KBM-7 (cell line): ENCODE data around the gene CTLA4.
A peak's percentile ranks its signal among the peaks of the same experiment; 100 is the strongest.

Source experiments
- DNase-seq: peaks from one replicate; pipeline ENCODE4 v3.0.0-alpha.2; 2015
- in situ Hi-C: fragments of 300-500 bp; cut with MboI; formaldehyde crosslinking; loops from 2 replicates; pipeline ENCODE4 v1.14.3; 2020; ENCODE audit warnings: low sequenced_read_pairs, low pct_unique_long_range_greater_than_20kb, mixed read lengths

CTLA4 gene

GRCh38 chr2:203882551-203882950, 15.0 kb downstream of the CTLA4 start:
- in situ Hi-C loops: no loop called here
- no peak for DNase-seq

GRCh38 chr2:203886661-203887151, 19.1 kb downstream of the CTLA4 start:
- in situ Hi-C loops: no loop called here
- no peak for DNase-seq

- no peak for DNase-seq
- in situ Hi-C loops: no loop called here
Observed at GRCh38 chr2:203887677-203888076, 20.1 kb downstream of the CTLA4 start.

GRCh38 chr2:203889542-203889941, 22.0 kb downstream of the CTLA4 start:
- in situ Hi-C loops: no loop called here
- no peak for DNase-seq

- in situ Hi-C loops: no loop called here
Observed at GRCh38 chr2:203889944-203890343, 22.4 kb downstream of the CTLA4 start.

GRCh38 chr2:203890733-203891132, 23.2 kb downstream of the CTLA4 start:
- DNase-seq: no peak
- in situ Hi-C loops: no loop called here

More at GRCh38 chr2:203889944-203890343, 22.4 kb downstream of the CTLA4 start:
- no peak for DNase-seq

GRCh38 chr2:203891474-203891873, 23.9 kb downstream of the CTLA4 start:
- DNase-seq: no peak

GRCh38 chr2:203892207-203892606, 24.6 kb downstream of the CTLA4 start:
- no peak for DNase-seq
- in situ Hi-C loops: no loop called here

More at GRCh38 chr2:203891474-203891873, 23.9 kb downstream of the CTLA4 start:
- in situ Hi-C loops: no loop called here

- DNase-seq: no peak
- in situ Hi-C loops: no loop called here
Observed at GRCh38 chr2:203893401-203893800, 25.8 kb downstream of the CTLA4 start.

GRCh38 chr2:203893840-203894239, 26.3 kb downstream of the CTLA4 start:
- no peak for DNase-seq
- in situ Hi-C loops: no loop called here

- DNase-seq: no peak
- in situ Hi-C loops: no loop called here
Observed at GRCh38 chr2:203894262-203894661, 26.7 kb downstream of the CTLA4 start.

- in situ Hi-C loops: no loop called here
- no peak for DNase-seq
Observed at GRCh38 chr2:203897544-203897943, 30.0 kb downstream of the CTLA4 start.

- in situ Hi-C loops: no loop called here
- no peak for DNase-seq
Observed at GRCh38 chr2:203898657-203899056, 31.1 kb downstream of the CTLA4 start.

GRCh38 chr2:203900253-203900652, 32.7 kb downstream of the CTLA4 start:
- in situ Hi-C loops: no loop called here
- DNase-seq: no peak

GRCh38 chr2:203904022-203904421, 36.5 kb downstream of the CTLA4 start:
- no peak for DNase-seq
- in situ Hi-C loops: no loop called here

- DNase-seq: no peak
- in situ Hi-C loops: no loop called here
Observed at GRCh38 chr2:203905656-203906055, 38.1 kb downstream of the CTLA4 start.

GRCh38 chr2:203908066-203908796, 40.7 kb downstream of the CTLA4 start:
- DNase-seq: peak; percentile 3
- in situ Hi-C loops: no loop called here

GRCh38 chr2:203908797-203909185, 41.2 kb downstream of the CTLA4 start:
- in situ Hi-C loops: no loop called here
- no peak for DNase-seq

GRCh38 chr2:203909261-203909967, 41.8 kb downstream of the CTLA4 start:
- DNase-seq: peak; percentile 24
- in situ Hi-C loops: no loop called here

- DNase-seq: no peak
- in situ Hi-C loops: no loop called here
Observed at GRCh38 chr2:203909974-203910373, 42.4 kb downstream of the CTLA4 start.
